ENCODE results near the gene ZIK1. TPM values are rescaled to one million over a fixed set of nuclear protein-coding genes. Genes with fewer than 3 reads are reported as not detected.

ZIK1 gene
- total RNA-seq (2014; rRNA removed; shearing (Covaris generic)): 15.9 and 25.7 TPM in 2 replicates

GRCh38 chr19:57583521-57584416 lies at the start of gene ZIK1:
Gene ZIK1 (plus strand): TSS chr19:57584145. CDS start chr19:57584357, 212 bp downstream.
- Histone ChIP-seq H3K27me3 (ENCODE audit: control insufficient read depth, insufficient read depth, low read length) (peaks cover 3% of the 10 kb centered on the region; the same call in 1 of the 2 replicates), H3K4me3 (ENCODE audit: insufficient read depth, low read depth, low read length) (peak within 1 kb of the TSS; percentile 76), H3K36me3 (replicated peaks; ENCODE audit: control insufficient read depth, insufficient read depth, low read length) (peaks cover 16% of the 10 kb centered on the region)
- peak; percentile 98 for DNase-seq

GRCh38 chr19:57537953-57538547 lies 45.9 kb upstream of the ZIK1 start:
- no peak for DNase-seq
- Histone ChIP-seq H3K27me3 (ENCODE audit: control insufficient read depth, insufficient read depth, low read length) (no peaks in the 10 kb centered on the region), H3K4me3 (ENCODE audit: insufficient read depth, low read depth, low read length) (no peak overlapping the region), H3K36me3 (replicated peaks; ENCODE audit: control insufficient read depth, insufficient read depth, low read length) (peaks cover 29% of the 10 kb centered on the region)

- Histone ChIP-seq H3K36me3 (replicated peaks; ENCODE audit: control insufficient read depth, insufficient read depth, low read length) (peaks cover 28% of the 10 kb centered on the region), H3K4me3 (ENCODE audit: insufficient read depth, low read depth, low read length) (no peak overlapping the region), H3K27me3 (ENCODE audit: control insufficient read depth, insufficient read depth, low read length) (no peaks in the 10 kb centered on the region)
- no peak for DNase-seq
Observed at GRCh38 chr19:57546513-57546912, 37.4 kb upstream of the ZIK1 start.

GRCh38 chr19:57552432-57552831 lies 31.5 kb upstream of the ZIK1 start:
- H3K36me3 ChIP-seq (replicated peaks; ENCODE audit: control insufficient read depth, insufficient read depth, low read length): peaks cover 29% of the 10 kb centered on the region
- no peak overlapping the region for H3K4me3 ChIP-seq (ENCODE audit: insufficient read depth, low read depth, low read length)
- DNase-seq: no peak
- H3K27me3 ChIP-seq (ENCODE audit: control insufficient read depth, insufficient read depth, low read length): no peaks in the 10 kb centered on the region

GRCh38 chr19:57557659-57558058 lies 26.3 kb upstream of the ZIK1 start:
- no peak overlapping the region for H3K4me3 ChIP-seq (ENCODE audit: insufficient read depth, low read depth, low read length)
- no peaks in the 10 kb centered on the region for H3K27me3 ChIP-seq (ENCODE audit: control insufficient read depth, insufficient read depth, low read length)
- DNase-seq: no peak
- peaks cover 8% of the 10 kb centered on the region for H3K36me3 ChIP-seq (replicated peaks; ENCODE audit: control insufficient read depth, insufficient read depth, low read length)

- peak; percentile 36 for DNase-seq
- H3K36me3 ChIP-seq (replicated peaks; ENCODE audit: control insufficient read depth, insufficient read depth, low read length): peaks cover 8% of the 10 kb centered on the region
- H3K4me3 ChIP-seq (ENCODE audit: insufficient read depth, low read depth, low read length): peak overlapping the region; percentile 91
Observed at GRCh38 chr19:57558525-57558924, 25.4 kb upstream of the ZIK1 start.

GRCh38 chr19:57559008-57559403 lies 24.9 kb upstream of the ZIK1 start:
- peak; percentile 65 for DNase-seq
- Histone ChIP-seq H3K4me3 (ENCODE audit: insufficient read depth, low read depth, low read length) (peak overlapping the region; percentile 91), H3K36me3 (replicated peaks; ENCODE audit: control insufficient read depth, insufficient read depth, low read length) (peaks cover 8% of the 10 kb centered on the region), H3K27me3 (ENCODE audit: control insufficient read depth, insufficient read depth, low read length) (no peaks in the 10 kb centered on the region)

More at GRCh38 chr19:57558525-57558924, 25.4 kb upstream of the ZIK1 start:
- H3K27me3 ChIP-seq (ENCODE audit: control insufficient read depth, insufficient read depth, low read length): no peaks in the 10 kb centered on the region

DNA sequence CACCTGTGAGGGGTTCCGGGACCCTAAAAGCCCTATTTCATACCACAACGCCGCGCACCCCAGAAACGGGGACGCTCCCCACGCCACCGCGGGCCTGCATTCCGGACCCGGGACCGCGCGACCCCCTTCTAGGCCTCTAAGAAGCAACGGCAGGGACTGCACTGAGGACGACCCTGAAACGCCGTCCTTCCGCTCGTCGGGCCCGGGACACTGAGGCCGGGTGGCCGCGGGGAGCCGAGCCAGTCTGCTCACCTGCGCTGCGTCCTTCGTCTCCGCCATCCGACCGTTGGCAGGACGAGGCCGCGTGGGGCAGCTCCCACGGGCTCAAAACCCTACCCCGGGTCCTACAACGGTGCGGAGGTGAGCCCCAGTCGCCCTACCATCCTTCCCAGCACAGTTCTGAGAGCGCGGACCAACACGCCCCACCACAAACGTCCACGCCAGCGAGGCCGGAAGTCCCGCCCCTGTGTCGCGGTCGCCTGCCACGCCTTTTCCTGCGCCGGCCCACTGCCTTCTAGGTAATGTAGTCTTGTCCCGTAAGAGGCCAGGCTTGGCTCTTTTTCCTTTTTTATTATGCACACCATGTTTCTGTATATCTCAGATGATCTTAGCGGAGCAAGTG lies 24.4 kb upstream of the ZIK1 start, which contains the start of gene ZNF550:
Gene ZNF550 (minus strand): TSS at position 460 of the 622 bp plus-strand sequence. CDS start 181 bp downstream, at position 279.
- DNase-seq: peak; percentile 93
- Histone ChIP-seq H3K4me3 (ENCODE audit: insufficient read depth, low read depth, low read length) (peak within 1 kb of the TSS; percentile 91), H3K27me3 (ENCODE audit: control insufficient read depth, insufficient read depth, low read length) (no peaks in the 10 kb centered on the region), H3K36me3 (replicated peaks; ENCODE audit: control insufficient read depth, insufficient read depth, low read length) (peaks cover 5% of the 10 kb centered on the region)

- Histone ChIP-seq H3K36me3 (replicated peaks; ENCODE audit: control insufficient read depth, insufficient read depth, low read length) (peaks cover 3% of the 10 kb centered on the region; the same call in 1 of the 2 replicates), H3K27me3 (ENCODE audit: control insufficient read depth, insufficient read depth, low read length) (no peaks in the 10 kb centered on the region), H3K4me3 (ENCODE audit: insufficient read depth, low read depth, low read length) (no peak overlapping the region)
- DNase-seq: peak; percentile 36
Observed at GRCh38 chr19:57560049-57560491, 23.9 kb upstream of the ZIK1 start.

GRCh38 chr19:57563547-57563946 lies 20.4 kb upstream of the ZIK1 start:
- Histone ChIP-seq H3K36me3 (replicated peaks; ENCODE audit: control insufficient read depth, insufficient read depth, low read length) (no peaks in the 10 kb centered on the region), H3K4me3 (ENCODE audit: insufficient read depth, low read depth, low read length) (no peak overlapping the region), H3K27me3 (ENCODE audit: control insufficient read depth, insufficient read depth, low read length) (no peaks in the 10 kb centered on the region)
- DNase-seq: no peak

DNA sequence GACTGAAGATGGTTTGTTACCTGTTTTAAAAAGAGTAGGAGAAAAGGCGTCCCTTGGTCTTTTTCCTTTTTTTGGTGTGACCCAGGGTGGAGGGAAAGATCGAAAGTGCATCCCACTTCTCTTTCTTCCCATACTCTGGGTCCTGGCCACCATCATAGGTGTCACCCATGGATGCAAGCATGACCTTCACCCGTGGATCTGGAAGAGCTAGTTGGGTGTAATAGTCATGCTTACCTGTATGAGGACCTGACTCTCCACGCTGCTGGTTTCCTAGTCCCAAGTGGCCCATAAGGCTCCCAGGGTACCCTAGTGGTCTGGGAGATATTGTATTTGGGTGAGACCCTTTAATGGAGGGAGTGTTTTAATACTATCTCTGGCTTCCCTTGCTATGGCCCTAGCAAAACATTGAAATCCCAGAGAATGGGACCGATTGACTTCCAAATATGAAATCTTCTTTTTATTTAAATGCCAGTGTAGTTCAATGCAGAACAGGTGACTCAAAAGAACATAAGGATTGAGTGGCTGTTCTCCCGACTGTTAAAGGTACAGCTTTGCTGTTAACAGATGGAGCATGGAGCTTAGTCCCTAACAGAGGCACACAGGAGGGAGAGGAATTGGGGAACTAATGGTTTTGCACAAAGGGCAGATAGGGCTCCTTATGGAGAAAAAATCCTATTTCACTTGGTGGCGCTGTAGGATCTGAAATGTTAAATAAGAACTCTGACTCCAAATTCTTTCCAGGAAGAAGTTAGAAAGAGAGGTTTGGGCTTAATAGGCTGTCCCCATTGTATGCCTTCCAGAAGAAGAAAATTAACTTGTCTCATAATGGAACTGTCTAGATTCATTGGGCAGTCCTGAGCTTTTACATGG lies 17.3 kb upstream of the ZIK1 start:
- H3K36me3 ChIP-seq (replicated peaks; ENCODE audit: control insufficient read depth, insufficient read depth, low read length): peaks cover under 1% of the 10 kb centered on the region
- no peaks in the 10 kb centered on the region for H3K27me3 ChIP-seq (ENCODE audit: control insufficient read depth, insufficient read depth, low read length)
- no peak for DNase-seq
- no peak overlapping the region for H3K4me3 ChIP-seq (ENCODE audit: insufficient read depth, low read depth, low read length)

DNA sequence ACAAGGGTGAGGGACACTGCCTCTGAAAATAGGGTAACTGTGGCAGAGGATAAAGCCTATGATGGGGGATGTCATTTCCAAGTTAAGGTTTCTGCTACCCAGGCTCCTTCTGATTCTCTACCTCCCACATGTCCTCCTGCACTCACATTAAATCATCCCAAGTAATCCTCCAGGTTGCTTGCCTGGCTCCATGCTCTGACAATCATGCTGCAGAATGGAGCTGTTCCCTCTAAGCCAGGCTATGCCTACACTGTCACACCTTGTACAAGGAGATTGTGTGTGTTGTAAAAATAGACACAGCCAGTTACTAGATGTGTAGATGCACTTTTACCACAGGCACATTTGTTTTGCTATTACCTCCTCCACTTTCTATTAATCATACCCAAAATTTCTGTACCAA lies 13.2 kb upstream of the ZIK1 start:
- Histone ChIP-seq H3K27me3 (ENCODE audit: control insufficient read depth, insufficient read depth, low read length) (no peaks in the 10 kb centered on the region), H3K36me3 (replicated peaks; ENCODE audit: control insufficient read depth, insufficient read depth, low read length) (peaks cover 36% of the 10 kb centered on the region), H3K4me3 (ENCODE audit: insufficient read depth, low read depth, low read length) (no peak overlapping the region)
- no peak for DNase-seq

GRCh38 chr19:57572415-57572947 lies 11.5 kb upstream of the ZIK1 start:
- Histone ChIP-seq H3K36me3 (replicated peaks; ENCODE audit: control insufficient read depth, insufficient read depth, low read length) (peaks cover 44% of the 10 kb centered on the region), H3K4me3 (ENCODE audit: insufficient read depth, low read depth, low read length) (no peak overlapping the region), H3K27me3 (ENCODE audit: control insufficient read depth, insufficient read depth, low read length) (no peaks in the 10 kb centered on the region)
- DNase-seq: no peak

Data from H7 (cell line).